Parathyroid adenoma (tissue), 2 donors: ENCODE data around the gene MAML2.

Source experiments
- H2AFZ ChIP-seq: fragments of 300-600 bp; sonication (generic); one replicate; pipeline ENCODE4 v1.7.0; 2017; ENCODE audit warnings: antibody characterized with exemption, mild to moderate bottlenecking
- H3K27ac ChIP-seq: fragments of 300-600 bp; sonication (generic); one replicate; pipeline ENCODE4 v1.7.0; 2017
- H3K27me3 ChIP-seq: fragments of 300-600 bp; sonication (generic); one replicate; pipeline ENCODE4 v1.7.0; 2017; ENCODE audit warnings: low read length; ENCODE audit not compliant: control insufficient read depth, insufficient read depth
- H3K36me3 ChIP-seq: fragments of 300-600 bp; sonication (generic); one replicate; pipeline ENCODE4 v1.7.0; 2017; ENCODE audit warnings: low read length; ENCODE audit not compliant: control insufficient read depth, insufficient read depth
- H3K4me1 ChIP-seq: fragments of 300-600 bp; sonication (generic); one replicate; pipeline ENCODE4 v1.7.0; 2017; ENCODE audit warnings: control low read depth
- H3K4me2 ChIP-seq: fragments of 300-600 bp; sonication (generic); one replicate; pipeline ENCODE4 v1.7.0; 2017; ENCODE audit warnings: low read length
- H3K4me3 ChIP-seq: fragments of 300-600 bp; sonication (generic); one replicate; pipeline ENCODE4 v1.7.0; 2017; ENCODE audit warnings: low read depth, low read length
- H3K79me2 ChIP-seq: fragments of 300-600 bp; sonication (generic); one replicate; pipeline ENCODE4 v1.7.0; 2017; ENCODE audit warnings: control low read depth
- H3K9ac ChIP-seq: fragments of 300-600 bp; sonication (generic); one replicate; pipeline ENCODE4 v1.7.0; 2017; ENCODE audit warnings: mild to moderate bottlenecking
- H3K9me3 ChIP-seq: fragments of 300-600 bp; sonication (generic); one replicate; pipeline ENCODE4 v1.7.0; 2017; ENCODE audit warnings: low read length; ENCODE audit not compliant: control insufficient read depth
- CTCF ChIP-seq: fragments of 300-600 bp; sonication (generic); IDR thresholded peaks from one replicate; pipeline ENCODE4 v1.7.0; 2017; ENCODE audit warnings: antibody characterized with exemption, mild to moderate bottlenecking
- donor health status: primary hyperparathyroidism.

The MAML2 gene

GRCh38 chr11:96196181-96196662, 146.8 kb downstream of the MAML2 start:
- H3K27me3 ChIP-seq: no peaks in the 10 kb centered on the region
- TF ChIP-seq CTCF: no peak
- no peak overlapping the region for H3K9ac ChIP-seq
- no peaks in the 10 kb centered on the region for H3K36me3 ChIP-seq
- H3K4me1 ChIP-seq: peaks cover 4% of the 10 kb centered on the region
- H3K79me2 ChIP-seq: no peaks in the 10 kb centered on the region
- no peak overlapping the region for H3K27ac ChIP-seq
- H2AFZ ChIP-seq: no peak overlapping the region
- no peak overlapping the region for H3K4me3 ChIP-seq
- no peak overlapping the region for H3K4me2 ChIP-seq
- H3K9me3 ChIP-seq: no peaks in the 10 kb centered on the region

- H3K36me3 ChIP-seq: no peaks in the 10 kb centered on the region
- H3K4me1 ChIP-seq: peaks cover 4% of the 10 kb centered on the region
- H3K9me3 ChIP-seq: no peaks in the 10 kb centered on the region
- no peaks in the 10 kb centered on the region for H3K27me3 ChIP-seq
- H3K9ac ChIP-seq: no peak overlapping the region
- no peak overlapping the region for H3K4me2 ChIP-seq
- H3K4me3 ChIP-seq: no peak overlapping the region
- TF ChIP-seq CTCF: no peak
- H2AFZ ChIP-seq: no peak overlapping the region
- peaks cover 4% of the 10 kb centered on the region for H3K79me2 ChIP-seq
- no peak overlapping the region for H3K27ac ChIP-seq
Measured at GRCh38 chr11:96195671-96196070, 147.3 kb downstream of the MAML2 start.

GRCh38 chr11:96194581-96195374, 148.2 kb downstream of the MAML2 start:
- Histone ChIP-seq H3K4me1 (peaks cover 4% of the 10 kb centered on the region), H2AFZ (no peak overlapping the region), H3K79me2 (peaks cover 4% of the 10 kb centered on the region), H3K4me2 (no peak overlapping the region), H3K27ac (no peak overlapping the region), H3K36me3 (no peaks in the 10 kb centered on the region), H3K27me3 (no peaks in the 10 kb centered on the region), H3K9ac (no peak overlapping the region), H3K9me3 (no peaks in the 10 kb centered on the region), H3K4me3 (no peak overlapping the region)
- no peak for TF ChIP-seq CTCF

- Histone ChIP-seq H3K79me2 (peaks cover 4% of the 10 kb centered on the region), H3K9me3 (no peaks in the 10 kb centered on the region), H3K9ac (no peak overlapping the region), H3K4me3 (no peak overlapping the region), H3K4me2 (no peak overlapping the region), H3K27me3 (no peaks in the 10 kb centered on the region), H2AFZ (no peak overlapping the region), H3K4me1 (peaks cover 4% of the 10 kb centered on the region), H3K36me3 (no peaks in the 10 kb centered on the region), H3K27ac (no peak overlapping the region)
- TF ChIP-seq CTCF: no peak
Measured at GRCh38 chr11:96193745-96194443, 149.1 kb downstream of the MAML2 start.
